ENCODE results near the gene TRAPPC3L.

DNA sequence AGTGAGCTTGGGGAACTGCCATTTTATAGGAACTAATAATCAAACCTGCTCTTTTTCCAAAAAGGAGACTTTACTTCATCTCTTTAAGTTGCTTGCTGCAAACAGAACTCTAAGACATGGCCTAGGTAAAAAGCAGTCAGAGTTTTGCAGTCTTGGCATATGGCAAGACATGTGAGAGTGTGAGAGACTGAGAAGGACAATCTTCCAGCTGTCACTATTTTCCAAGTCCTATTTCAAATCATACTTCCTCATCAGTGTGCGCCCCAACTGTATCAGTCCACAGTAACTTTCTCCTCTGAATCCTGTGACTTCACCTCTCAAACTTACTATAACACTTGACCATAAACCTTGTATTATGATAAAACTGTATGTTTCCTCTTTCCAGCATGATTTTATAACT is 74.0 kb downstream of the TRAPPC3L start:
- TF ChIP-seq, protein P1, sequence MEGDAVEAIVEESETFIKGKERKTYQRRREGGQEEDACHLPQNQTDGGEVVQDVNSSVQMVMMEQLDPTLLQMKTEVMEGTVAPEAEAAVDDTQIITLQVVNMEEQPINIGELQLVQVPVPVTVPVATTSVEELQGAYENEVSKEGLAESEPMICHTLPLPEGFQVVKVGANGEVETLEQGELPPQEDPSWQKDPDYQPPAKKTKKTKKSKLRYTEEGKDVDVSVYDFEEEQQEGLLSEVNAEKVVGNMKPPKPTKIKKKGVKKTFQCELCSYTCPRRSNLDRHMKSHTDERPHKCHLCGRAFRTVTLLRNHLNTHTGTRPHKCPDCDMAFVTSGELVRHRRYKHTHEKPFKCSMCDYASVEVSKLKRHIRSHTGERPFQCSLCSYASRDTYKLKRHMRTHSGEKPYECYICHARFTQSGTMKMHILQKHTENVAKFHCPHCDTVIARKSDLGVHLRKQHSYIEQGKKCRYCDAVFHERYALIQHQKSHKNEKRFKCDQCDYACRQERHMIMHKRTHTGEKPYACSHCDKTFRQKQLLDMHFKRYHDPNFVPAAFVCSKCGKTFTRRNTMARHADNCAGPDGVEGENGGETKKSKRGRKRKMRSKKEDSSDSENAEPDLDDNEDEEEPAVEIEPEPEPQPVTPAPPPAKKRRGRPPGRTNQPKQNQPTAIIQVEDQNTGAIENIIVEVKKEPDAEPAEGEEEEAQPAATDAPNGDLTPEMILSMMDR (IDR thresholded peaks at IDR 0.05; ENCODE audit: control extremely low read depth in 1 of 3, insufficient read depth in 1 of 3, low read depth in 1 of 3, low read length in 3 of 3): no peak
- TF ChIP-seq SIRT6 (IDR thresholded peaks at IDR 0.05; ENCODE audit: low read length): no peak
- TF ChIP-seq JUND (IDR thresholded peaks at IDR 0.05; ENCODE audit: low read length): no peak
- TF ChIP-seq KDM5A (IDR thresholded peaks at IDR 0.05; ENCODE audit: low read length): no peak
- TF ChIP-seq POLR2A (IDR thresholded peaks at IDR 0.05; ENCODE audit: control extremely low read depth in 1 of 2, low read depth in 2 of 2, low read length in 2 of 2): no peak
- TF ChIP-seq TEAD4 (IDR thresholded peaks at IDR 0.05; ENCODE audit: low read depth, low read length): no peak
- no peak for TF ChIP-seq TCF12 (IDR thresholded peaks at IDR 0.05; ENCODE audit: low read depth, low read length)
- TF ChIP-seq JUN (IDR thresholded peaks at IDR 0.05; ENCODE audit: low read depth, low read length): no peak
- TF ChIP-seq, protein P2, sequence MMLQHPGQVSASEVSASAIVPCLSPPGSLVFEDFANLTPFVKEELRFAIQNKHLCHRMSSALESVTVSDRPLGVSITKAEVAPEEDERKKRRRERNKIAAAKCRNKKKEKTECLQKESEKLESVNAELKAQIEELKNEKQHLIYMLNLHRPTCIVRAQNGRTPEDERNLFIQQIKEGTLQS (IDR thresholded peaks at IDR 0.05; ENCODE audit: insufficient read depth, low read depth, low read length): no peak
- TF ChIP-seq HDAC6 (IDR thresholded peaks at IDR 0.05; ENCODE audit: low read depth, low read length): no peak
- TF ChIP-seq, protein P3, sequence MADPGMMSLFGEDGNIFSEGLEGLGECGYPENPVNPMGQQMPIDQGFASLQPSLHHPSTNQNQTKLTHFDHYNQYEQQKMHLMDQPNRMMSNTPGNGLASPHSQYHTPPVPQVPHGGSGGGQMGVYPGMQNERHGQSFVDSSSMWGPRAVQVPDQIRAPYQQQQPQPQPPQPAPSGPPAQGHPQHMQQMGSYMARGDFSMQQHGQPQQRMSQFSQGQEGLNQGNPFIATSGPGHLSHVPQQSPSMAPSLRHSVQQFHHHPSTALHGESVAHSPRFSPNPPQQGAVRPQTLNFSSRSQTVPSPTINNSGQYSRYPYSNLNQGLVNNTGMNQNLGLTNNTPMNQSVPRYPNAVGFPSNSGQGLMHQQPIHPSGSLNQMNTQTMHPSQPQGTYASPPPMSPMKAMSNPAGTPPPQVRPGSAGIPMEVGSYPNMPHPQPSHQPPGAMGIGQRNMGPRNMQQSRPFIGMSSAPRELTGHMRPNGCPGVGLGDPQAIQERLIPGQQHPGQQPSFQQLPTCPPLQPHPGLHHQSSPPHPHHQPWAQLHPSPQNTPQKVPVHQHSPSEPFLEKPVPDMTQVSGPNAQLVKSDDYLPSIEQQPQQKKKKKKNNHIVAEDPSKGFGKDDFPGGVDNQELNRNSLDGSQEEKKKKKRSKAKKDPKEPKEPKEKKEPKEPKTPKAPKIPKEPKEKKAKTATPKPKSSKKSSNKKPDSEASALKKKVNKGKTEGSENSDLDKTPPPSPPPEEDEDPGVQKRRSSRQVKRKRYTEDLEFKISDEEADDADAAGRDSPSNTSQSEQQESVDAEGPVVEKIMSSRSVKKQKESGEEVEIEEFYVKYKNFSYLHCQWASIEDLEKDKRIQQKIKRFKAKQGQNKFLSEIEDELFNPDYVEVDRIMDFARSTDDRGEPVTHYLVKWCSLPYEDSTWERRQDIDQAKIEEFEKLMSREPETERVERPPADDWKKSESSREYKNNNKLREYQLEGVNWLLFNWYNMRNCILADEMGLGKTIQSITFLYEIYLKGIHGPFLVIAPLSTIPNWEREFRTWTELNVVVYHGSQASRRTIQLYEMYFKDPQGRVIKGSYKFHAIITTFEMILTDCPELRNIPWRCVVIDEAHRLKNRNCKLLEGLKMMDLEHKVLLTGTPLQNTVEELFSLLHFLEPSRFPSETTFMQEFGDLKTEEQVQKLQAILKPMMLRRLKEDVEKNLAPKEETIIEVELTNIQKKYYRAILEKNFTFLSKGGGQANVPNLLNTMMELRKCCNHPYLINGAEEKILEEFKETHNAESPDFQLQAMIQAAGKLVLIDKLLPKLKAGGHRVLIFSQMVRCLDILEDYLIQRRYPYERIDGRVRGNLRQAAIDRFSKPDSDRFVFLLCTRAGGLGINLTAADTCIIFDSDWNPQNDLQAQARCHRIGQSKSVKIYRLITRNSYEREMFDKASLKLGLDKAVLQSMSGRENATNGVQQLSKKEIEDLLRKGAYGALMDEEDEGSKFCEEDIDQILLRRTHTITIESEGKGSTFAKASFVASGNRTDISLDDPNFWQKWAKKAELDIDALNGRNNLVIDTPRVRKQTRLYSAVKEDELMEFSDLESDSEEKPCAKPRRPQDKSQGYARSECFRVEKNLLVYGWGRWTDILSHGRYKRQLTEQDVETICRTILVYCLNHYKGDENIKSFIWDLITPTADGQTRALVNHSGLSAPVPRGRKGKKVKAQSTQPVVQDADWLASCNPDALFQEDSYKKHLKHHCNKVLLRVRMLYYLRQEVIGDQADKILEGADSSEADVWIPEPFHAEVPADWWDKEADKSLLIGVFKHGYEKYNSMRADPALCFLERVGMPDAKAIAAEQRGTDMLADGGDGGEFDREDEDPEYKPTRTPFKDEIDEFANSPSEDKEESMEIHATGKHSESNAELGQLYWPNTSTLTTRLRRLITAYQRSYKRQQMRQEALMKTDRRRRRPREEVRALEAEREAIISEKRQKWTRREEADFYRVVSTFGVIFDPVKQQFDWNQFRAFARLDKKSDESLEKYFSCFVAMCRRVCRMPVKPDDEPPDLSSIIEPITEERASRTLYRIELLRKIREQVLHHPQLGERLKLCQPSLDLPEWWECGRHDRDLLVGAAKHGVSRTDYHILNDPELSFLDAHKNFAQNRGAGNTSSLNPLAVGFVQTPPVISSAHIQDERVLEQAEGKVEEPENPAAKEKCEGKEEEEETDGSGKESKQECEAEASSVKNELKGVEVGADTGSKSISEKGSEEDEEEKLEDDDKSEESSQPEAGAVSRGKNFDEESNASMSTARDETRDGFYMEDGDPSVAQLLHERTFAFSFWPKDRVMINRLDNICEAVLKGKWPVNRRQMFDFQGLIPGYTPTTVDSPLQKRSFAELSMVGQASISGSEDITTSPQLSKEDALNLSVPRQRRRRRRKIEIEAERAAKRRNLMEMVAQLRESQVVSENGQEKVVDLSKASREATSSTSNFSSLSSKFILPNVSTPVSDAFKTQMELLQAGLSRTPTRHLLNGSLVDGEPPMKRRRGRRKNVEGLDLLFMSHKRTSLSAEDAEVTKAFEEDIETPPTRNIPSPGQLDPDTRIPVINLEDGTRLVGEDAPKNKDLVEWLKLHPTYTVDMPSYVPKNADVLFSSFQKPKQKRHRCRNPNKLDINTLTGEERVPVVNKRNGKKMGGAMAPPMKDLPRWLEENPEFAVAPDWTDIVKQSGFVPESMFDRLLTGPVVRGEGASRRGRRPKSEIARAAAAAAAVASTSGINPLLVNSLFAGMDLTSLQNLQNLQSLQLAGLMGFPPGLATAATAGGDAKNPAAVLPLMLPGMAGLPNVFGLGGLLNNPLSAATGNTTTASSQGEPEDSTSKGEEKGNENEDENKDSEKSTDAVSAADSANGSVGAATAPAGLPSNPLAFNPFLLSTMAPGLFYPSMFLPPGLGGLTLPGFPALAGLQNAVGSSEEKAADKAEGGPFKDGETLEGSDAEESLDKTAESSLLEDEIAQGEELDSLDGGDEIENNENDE (IDR thresholded peaks at IDR 0.05; ENCODE audit: insufficient replicate concordance, low read length): no peak
- TF ChIP-seq KDM1A (IDR thresholded peaks at IDR 0.05; ENCODE audit: borderline replicate concordance, low read length): no peak

All from H1 (cell line).